ENCODE results near the gene RLF.

The RLF gene

GRCh38 chr1:40257313-40257687, 96.1 kb downstream of the RLF start:
- TF ChIP-seq CTCF (IDR thresholded peaks at IDR 0.05; ENCODE audit: low read depth, low read length): no peak
- peaks cover 3% of the 10 kb centered on the region for H3K36me3 ChIP-seq
- H3K4me1 ChIP-seq: no peaks in the 10 kb centered on the region
- no peaks in the 10 kb centered on the region for H3K27me3 ChIP-seq
- H3K4me3 ChIP-seq (ENCODE audit: low read depth, low read length): peak overlapping the region; percentile 94
- no peak for DNase-seq
- no peaks in the 10 kb centered on the region for H3K9me3 ChIP-seq

DNA sequence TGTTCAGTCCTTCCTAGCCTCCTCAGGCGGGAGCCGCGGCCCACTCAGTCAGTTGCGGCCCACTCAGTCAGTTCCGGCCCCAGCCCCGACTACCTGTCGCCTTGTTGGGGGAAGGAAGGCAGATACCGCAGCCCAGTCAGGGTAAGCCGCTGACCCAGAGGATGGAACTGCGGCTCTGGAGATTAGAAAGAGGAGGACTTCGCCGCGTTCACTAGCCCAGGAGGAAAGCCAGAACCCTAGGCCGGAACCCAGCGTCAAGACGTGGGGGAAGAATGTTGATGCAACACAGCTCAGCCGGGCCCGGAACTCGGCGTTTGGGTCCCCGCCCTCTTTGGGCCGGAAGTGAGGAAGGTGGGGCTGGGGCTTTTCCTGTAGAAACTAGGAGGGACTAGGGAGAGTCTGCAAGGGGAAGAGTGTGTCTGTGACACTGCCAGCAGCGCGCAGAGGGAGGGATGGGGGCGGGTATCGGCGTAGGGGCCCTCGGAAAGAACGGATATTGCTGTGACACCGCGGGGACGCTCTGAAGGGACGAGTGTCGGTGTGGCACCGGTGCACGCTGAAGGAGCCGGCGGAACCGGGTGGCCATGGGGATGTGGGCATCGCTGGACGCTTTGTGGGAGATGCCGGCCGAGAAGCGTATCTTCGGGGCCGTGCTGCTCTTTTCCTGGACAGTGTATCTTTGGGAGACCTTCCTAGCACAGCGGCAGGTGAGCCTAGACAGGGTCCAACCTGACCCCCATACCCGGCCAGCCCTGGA, 96.7 kb downstream of the RLF start, which contains the start of gene ZMPSTE24:
TSS of gene ZMPSTE24 (plus strand) at position 549 of the 757 bp plus-strand sequence. CDS start at position 585, 36 bp downstream.
- H3K4me3 ChIP-seq (ENCODE audit: low read depth, low read length): peak within 1 kb of the TSS; percentile 94
- no peaks in the 10 kb centered on the region for H3K4me1 ChIP-seq
- no peaks in the 10 kb centered on the region for H3K27me3 ChIP-seq
- peaks cover 3% of the 10 kb centered on the region for H3K36me3 ChIP-seq
- no peaks in the 10 kb centered on the region for H3K9me3 ChIP-seq
- DNase-seq: peak; percentile 90
- TF ChIP-seq CTCF (IDR thresholded peaks at IDR 0.05; ENCODE audit: low read depth, low read length): no peak

GRCh38 chr1:40258445-40258769, 97.2 kb downstream of the RLF start:
- TF ChIP-seq CTCF (IDR thresholded peaks at IDR 0.05; ENCODE audit: low read depth, low read length): no peak
- Histone ChIP-seq H3K4me1 (no peaks in the 10 kb centered on the region), H3K27me3 (no peaks in the 10 kb centered on the region), H3K4me3 (ENCODE audit: low read depth, low read length) (peak overlapping the region; percentile 92), H3K9me3 (no peaks in the 10 kb centered on the region), H3K36me3 (peaks cover 3% of the 10 kb centered on the region)
- DNase-seq: no peak

GRCh38 chr1:40264354-40264781, 103.2 kb downstream of the RLF start:
- no peak for TF ChIP-seq CTCF (IDR thresholded peaks at IDR 0.05; ENCODE audit: low read depth, low read length)
- DNase-seq: no peak
- H3K9me3 ChIP-seq: no peaks in the 10 kb centered on the region
- H3K4me1 ChIP-seq: no peaks in the 10 kb centered on the region
- H3K4me3 ChIP-seq (ENCODE audit: low read depth, low read length): no peak overlapping the region
- H3K27me3 ChIP-seq: no peaks in the 10 kb centered on the region
- peaks cover 7% of the 10 kb centered on the region for H3K36me3 ChIP-seq

DNA sequence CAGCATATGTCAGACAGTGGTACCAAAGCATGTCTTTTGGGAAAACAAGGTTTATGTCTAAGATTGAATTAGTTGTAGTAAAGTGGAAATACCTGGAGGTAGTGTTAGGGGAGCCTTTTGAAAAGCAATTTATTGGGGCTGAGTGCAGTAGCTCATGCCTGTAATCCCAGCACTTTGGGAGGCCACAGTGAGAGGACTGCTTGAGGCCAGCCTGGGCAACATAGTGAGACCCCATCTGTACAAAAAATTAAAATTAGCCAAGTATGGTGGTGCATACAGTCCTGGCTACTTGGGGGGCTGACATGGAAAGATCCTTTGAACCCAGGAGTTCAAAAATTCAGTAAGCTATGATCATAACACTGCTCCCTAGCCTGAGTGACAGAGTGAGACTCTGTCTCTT, 104.1 kb downstream of the RLF start:
- no peak overlapping the region for H3K4me3 ChIP-seq (ENCODE audit: low read depth, low read length)
- DNase-seq: no peak
- H3K36me3 ChIP-seq: peaks cover 7% of the 10 kb centered on the region
- no peak for TF ChIP-seq CTCF (IDR thresholded peaks at IDR 0.05; ENCODE audit: low read depth, low read length)
- H3K9me3 ChIP-seq: no peaks in the 10 kb centered on the region
- no peaks in the 10 kb centered on the region for H3K4me1 ChIP-seq
- no peaks in the 10 kb centered on the region for H3K27me3 ChIP-seq

GRCh38 chr1:40265919-40266318, 104.7 kb downstream of the RLF start:
- Histone ChIP-seq H3K36me3 (peaks cover 10% of the 10 kb centered on the region), H3K9me3 (no peaks in the 10 kb centered on the region), H3K27me3 (no peaks in the 10 kb centered on the region), H3K4me3 (ENCODE audit: low read depth, low read length) (no peak overlapping the region), H3K4me1 (no peaks in the 10 kb centered on the region)
- TF ChIP-seq CTCF (IDR thresholded peaks at IDR 0.05; ENCODE audit: low read depth, low read length): no peak
- DNase-seq: no peak

Measured in BE2C (cell line).